Fibroblast of skin of left biceps (primary cell): ENCODE measurements around the gene FBXL7.

ENCODE experiments used
- DNase-seq, 2 experiments: peaks; one replicate each; pipeline ENCODE4 v3.0.0-alpha.2; 2013; ENCODE audit warnings: low read depth in 2 of 2

FBXL7 gene

GRCh38 chr5:15501091-15501791, 1.3 kb downstream of the FBXL7 start:
- no peak for DNase-seq

DNA sequence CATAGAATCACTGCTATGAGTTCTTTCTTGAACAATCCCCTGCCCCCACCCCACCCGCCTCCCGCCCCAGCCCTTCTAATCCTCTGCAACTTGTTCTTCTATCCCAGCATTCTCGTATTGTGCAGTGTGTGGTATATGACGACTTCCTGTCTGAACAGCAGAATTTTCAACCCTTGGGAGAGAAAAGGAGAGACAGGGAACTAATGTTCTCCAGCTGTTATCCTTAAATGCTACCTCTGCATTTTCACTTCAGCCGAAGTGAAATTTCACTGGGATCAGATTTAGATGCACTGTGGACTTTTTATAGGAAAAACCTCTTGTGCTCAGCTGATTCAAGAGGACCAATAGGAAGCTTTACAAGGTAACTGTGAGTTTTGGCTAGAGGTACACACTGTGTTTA, 2.2 kb downstream of the FBXL7 start:
- no peak for DNase-seq

DNA sequence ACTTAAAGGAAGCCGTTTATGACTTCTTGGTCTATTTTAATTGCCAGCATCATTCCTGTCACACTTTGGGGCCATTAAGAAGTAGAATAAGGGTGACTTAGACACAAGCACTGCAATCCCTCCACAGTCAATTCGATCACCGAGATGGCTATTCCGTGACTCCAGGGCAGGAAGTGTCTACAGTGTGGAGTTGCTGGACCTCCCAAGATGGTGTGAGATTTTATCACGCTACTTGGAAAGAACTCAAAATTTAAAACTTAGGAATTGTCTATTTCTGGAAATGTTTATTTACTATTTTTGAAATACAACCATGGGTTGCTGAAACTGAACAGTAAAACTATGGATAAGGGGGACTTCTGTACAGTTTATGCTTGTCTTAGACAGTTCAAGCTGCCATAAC, 6.2 kb downstream of the FBXL7 start:
- no peak for DNase-seq

- no peak for DNase-seq
These were observed 6.9 kb downstream of the FBXL7 start for GRCh38 chr5:15506897-15507296.

GRCh38 chr5:15510092-15510491, 10.1 kb downstream of the FBXL7 start:
- peak; percentile 75 to 83 for DNase-seq

DNA sequence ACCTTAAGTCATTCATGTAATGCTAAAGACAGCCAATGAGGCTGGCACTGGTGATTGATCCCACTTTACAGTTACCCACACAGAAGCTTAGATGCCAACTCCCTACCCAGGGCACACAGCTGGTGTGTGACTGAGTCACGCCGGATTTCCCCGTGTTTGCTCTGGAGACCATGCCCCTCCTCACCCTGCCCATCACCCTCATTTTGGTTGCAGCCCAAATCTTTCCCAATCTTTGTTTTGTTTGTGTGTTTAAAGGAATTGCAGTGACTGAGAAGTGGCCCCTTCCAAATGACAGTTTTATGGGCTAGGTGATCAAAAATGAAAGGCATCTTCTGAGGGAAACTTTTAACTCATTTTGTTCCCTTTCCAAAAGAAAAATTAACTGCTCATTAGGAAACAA, 10.9 kb downstream of the FBXL7 start:
- no peak for DNase-seq

- no peak for DNase-seq
These were observed 13.5 kb downstream of the FBXL7 start for GRCh38 chr5:15513431-15513830.

DNA sequence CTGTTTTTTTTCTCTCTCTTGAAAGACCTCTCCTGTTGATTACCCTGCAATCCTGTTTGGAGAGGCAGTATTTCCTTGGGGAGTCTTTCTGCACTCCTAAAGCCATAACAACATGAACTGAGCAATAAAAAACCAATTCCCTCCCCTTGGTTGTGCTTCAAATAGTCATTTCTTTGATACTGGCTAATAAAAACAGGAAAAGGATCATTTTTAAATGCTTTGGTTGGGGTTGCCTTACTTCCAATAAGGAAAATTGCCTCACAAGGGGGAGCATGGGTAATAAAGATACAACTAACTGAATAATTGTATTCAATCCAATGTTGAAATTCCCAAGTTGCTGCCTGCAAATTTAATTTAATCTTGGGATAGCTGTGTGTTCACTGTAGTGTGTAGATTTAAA, 13.9 kb downstream of the FBXL7 start:
- no peak for DNase-seq

DNA sequence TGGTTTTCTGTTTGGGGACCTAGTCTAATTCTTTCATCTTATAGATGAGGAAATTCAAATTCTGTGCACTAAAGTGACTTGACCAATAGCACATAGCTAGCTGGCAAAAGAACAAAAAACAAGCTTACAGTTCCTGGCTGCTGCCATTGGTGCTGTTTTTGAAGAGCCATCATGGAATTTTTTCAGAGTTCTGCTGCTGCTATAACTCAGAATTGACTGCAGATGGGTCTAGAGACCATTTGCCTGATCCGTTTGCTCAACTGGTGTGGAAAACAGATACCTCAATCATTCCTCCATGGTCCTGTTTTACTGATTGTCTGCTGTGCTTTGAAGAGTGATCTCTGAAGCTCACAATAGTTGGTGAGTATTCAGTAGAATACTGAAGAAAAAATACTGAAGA, 15.2 kb downstream of the FBXL7 start:
- no peak for DNase-seq

DNA sequence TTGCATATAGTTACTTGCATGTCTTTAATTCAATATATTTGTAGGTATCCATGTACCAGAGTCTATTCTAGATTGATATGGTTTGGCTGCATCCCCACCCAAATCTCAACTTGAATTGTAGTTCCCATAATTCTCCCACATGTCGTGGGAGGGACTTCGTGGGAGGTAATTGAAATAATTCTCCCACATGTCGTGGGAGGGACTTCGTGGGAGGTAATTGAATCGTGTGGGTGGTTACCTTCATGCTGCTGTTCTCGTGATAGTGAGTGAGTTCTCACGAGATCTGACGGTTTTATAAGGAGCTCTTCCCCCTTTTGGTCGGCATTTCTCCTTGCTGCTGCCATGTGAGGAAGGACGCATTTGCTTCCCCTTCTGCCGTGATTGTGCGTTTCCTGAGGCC, 16.5 kb downstream of the FBXL7 start:
- DNase-seq = no peak

DNA sequence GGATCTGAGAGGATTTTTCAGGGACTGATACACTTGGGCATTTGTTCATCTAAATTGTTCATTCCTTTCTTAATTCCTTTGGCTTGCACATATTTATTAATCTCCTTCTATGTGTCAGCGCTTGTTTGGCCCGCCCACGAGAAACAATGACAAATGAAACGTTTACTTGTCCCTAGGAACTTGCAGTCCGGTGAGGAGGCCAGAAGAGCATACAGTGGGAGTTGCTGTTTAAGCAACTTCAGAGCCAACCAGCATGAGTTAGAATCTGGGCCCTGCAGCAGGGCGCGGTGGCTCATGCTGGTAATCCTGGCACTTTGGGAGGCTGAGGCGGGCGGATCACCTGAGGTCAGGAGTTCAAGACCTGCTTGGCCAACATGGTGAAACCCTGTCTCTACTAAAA, 18.8 kb downstream of the FBXL7 start:
- DNase-seq = no peak

- DNase-seq = no peak
These were observed 20.9 kb downstream of the FBXL7 start for GRCh38 chr5:15520856-15521255.

- DNase-seq = no peak
These were observed 21.6 kb downstream of the FBXL7 start for GRCh38 chr5:15521381-15522186.

DNA sequence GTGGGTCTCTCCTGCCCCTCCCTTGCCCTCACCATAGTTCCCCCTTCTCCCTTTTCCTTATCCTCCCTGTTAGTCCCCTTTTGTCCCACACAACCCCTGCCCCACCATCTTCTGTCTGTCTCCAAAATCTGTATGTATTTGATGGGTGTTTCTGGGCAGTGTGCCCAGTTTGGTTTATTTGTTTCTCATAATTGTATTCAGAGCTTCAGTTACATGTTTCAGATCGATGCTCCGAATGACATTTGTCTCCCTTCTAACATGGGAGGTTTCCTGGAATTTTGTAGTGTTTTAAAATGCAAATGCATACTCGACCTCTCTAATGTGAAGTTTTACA, 22.2 kb downstream of the FBXL7 start:
- DNase-seq = no peak

DNA sequence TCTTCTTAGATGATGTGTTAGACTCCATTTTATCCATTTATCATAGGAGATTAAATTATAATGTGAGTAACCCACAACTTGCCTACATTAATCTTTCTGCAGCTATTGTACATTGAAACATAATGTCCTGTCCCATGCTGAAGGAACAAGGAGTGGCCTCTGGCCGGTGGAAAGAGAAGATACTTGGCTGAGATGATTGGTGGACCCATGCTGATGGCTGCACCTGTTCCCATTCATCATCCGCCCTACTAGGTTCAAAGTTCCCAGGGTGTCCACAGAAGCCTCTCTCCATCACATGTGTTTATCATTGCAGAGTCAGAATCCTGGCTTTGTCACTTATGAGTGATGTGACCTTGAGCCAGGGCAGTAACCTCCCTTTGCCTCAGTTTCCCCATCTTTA, 24.7 kb downstream of the FBXL7 start:
- no peak for DNase-seq

- DNase-seq = no peak
These were observed 25.8 kb downstream of the FBXL7 start for GRCh38 chr5:15525703-15526275.

GRCh38 chr5:15526413-15526812, 26.4 kb downstream of the FBXL7 start:
- DNase-seq = no peak

GRCh38 chr5:15528476-15528875, 28.5 kb downstream of the FBXL7 start:
- DNase-seq = no peak

- no peak for DNase-seq
These were observed 29.0 kb downstream of the FBXL7 start for GRCh38 chr5:15529013-15529412.

DNA sequence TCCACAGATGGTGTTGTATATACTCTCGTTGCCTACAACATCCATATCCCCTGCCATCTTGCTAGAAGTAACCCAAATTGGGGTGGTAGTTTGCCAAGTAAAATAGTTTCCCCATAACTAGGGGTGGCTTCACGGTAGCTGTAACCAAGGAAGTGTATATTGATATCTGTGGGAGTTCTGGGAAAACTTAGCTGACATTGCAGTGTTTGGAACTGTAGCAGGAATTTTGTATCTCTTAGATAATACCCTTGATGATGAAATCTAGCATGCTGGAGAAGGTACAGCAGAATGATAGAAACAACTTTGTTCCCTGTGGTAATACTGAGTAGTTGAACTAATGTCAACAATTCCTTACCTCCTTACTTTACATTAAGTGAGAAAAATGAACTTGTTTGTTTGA, 29.8 kb downstream of the FBXL7 start:
- no peak for DNase-seq

- DNase-seq = no peak
These were observed 33.3 kb downstream of the FBXL7 start for GRCh38 chr5:15533129-15533893.

DNA sequence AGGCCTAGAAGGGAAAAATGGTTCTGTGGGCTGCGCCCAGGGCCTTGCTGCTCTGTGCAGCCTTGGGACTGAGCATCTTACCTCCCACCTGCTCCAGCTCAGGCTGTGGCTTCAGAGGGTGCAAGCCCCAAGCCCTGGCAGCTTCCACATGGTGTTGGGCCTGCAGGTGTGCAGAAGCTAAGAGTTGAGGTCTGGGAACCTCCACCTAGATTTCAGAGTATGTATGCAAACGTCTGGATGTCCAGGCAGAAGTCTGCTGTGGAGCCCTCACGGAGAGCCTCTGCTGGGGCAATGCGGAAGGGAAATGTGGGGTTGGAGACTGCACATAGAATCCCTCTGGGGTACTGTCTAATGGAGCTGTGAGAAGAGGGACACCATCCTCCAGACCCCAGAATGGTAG, 36.0 kb downstream of the FBXL7 start:
- DNase-seq = no peak

DNA sequence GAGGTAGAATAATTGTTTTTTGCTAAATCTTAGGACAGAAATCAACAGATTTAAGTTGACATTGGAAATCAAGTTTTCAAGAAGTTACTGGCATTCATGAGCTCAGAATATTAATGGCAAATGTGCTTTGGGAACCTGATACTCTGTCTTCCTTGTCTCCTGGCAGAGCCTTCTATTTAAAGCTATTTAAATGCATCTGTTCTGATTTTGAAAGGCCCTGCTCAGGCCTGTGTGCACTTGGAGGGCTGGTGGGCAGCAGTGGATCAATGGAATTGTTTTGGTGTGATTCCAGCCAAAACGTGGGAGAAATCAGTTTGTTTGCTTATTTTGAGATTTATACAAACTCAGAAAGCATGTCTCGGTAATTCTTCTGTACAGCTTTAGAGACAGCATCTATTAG, 38.5 kb downstream of the FBXL7 start:
- DNase-seq = no peak
